H1 (cell line): ENCODE data around the gene BCAS3.

Source experiments
- CEBPB ChIP-seq: IDR thresholded peaks from 2 replicates; pipeline ENCODE4 v1.6.1; 2012; ENCODE audit warnings: low read depth, low read length
- EP300 ChIP-seq, 2 experiments: IDR thresholded peaks; 1 replicate in 1 of 2; 2 replicates in 1 of 2; pipeline ENCODE4 v1.6.1; 2011 to 2012; ENCODE audit warnings: low read depth in 2 of 2, low read length in 2 of 2, mild to moderate bottlenecking in 2 of 2, borderline replicate concordance in 1 of 2, inconsistent platforms in 1 of 2, moderate library complexity in 1 of 2
- JUN ChIP-seq: IDR thresholded peaks from 2 replicates; pipeline ENCODE4 v1.6.1; 2011; ENCODE audit warnings: low read depth, mild to moderate bottlenecking, improper control_type of control experiment, low read length
- MAX ChIP-seq: IDR thresholded peaks from 2 replicates; pipeline ENCODE4 v1.6.1; 2012; ENCODE audit warnings: inconsistent platforms
- POLR2AphosphoS5 ChIP-seq: IDR thresholded peaks from 2 replicates; pipeline ENCODE4 v1.6.1; 2011; ENCODE audit warnings: low read depth, low read length
- RFX5 ChIP-seq: IDR thresholded peaks from 2 replicates; pipeline ENCODE4 v1.6.1; 2011; ENCODE audit warnings: low read depth, low read length, improper control_type of control experiment, borderline replicate concordance
- SP1 ChIP-seq: IDR thresholded peaks from 2 replicates; pipeline ENCODE4 v1.6.1; 2011; ENCODE audit warnings: low read depth, low read length
- TAF1 ChIP-seq: IDR thresholded peaks from 2 replicates; pipeline ENCODE4 v1.6.1; 2011; ENCODE audit warnings: mild to moderate bottlenecking, low read depth, low read length
- YY1 ChIP-seq: IDR thresholded peaks from 2 replicates; pipeline ENCODE4 v1.6.1; 2011; ENCODE audit warnings: low read depth, mild to moderate bottlenecking, low read length
- TF ChIP-seq, protein P1 (sequence below), 3 experiments: IDR thresholded peaks; 1 replicate in 2 of 3; 2 replicates in 1 of 3; pipeline versions ENCODE4 v1.5.1 to v1.6.1; 2011; ENCODE audit warnings: low read length in 3 of 3, mild to moderate bottlenecking in 3 of 3, inconsistent platforms in 2 of 3, low read depth in 1 of 3, moderate library complexity in 1 of 3; ENCODE audit not compliant: insufficient read depth in 1 of 3; ENCODE audit errors: control extremely low read depth in 1 of 3

DNA sequence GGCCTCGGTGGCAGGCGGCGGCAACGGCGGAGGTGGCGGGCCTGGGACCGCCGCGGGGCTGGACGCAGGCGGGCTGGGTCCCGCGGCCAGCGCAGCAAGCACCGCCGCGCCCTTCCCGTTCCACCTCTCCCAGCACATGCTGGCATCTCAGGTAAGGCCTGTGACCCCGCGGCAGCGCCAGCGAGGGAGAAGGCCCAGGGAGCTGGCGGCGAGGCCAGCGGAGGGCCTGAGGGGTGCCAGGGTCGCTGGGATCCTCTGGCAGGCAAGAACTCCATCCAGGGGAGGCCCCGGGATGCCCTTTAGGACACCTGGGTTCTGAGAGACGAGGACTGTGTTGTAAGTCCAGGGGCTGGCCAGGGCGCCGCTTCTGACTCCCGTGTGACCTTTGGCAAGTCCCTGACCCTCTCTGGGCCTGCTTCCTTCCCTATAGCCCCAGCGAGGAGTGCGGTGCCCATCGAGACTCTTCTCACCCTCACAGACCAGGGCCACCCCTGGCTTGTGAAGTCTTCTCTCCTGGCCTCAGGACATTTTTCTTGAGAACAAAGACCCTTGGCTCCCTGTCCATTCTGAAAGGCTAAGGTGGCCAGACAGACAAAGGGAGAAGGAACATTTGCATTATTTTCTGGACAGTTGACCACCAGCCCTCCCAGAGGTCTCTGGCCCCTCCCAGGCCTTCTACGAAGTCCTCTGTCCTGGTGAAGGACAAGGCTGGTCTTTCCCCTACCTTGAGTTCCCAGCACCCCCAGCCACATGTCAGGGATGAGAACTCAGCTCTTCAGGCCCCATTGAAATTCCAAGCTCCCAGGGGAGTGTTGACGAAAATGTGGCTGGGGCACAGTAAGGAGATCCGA is 728.3 kb downstream of the BCAS3 start:
- TF ChIP-seq CEBPB (no peak), MAX (no peak), YY1 (no peak), POLR2AphosphoS5 (no peak), EP300 (IDR thresholded peaks at IDR 0.05; ENCODE audit: borderline replicate concordance in 1 of 2, low read depth in 2 of 2, low read length in 2 of 2) (no peak), RFX5 (no peak), JUN (no peak), TAF1 (no peak), SP1 (no peak)
- TF ChIP-seq, protein P1, sequence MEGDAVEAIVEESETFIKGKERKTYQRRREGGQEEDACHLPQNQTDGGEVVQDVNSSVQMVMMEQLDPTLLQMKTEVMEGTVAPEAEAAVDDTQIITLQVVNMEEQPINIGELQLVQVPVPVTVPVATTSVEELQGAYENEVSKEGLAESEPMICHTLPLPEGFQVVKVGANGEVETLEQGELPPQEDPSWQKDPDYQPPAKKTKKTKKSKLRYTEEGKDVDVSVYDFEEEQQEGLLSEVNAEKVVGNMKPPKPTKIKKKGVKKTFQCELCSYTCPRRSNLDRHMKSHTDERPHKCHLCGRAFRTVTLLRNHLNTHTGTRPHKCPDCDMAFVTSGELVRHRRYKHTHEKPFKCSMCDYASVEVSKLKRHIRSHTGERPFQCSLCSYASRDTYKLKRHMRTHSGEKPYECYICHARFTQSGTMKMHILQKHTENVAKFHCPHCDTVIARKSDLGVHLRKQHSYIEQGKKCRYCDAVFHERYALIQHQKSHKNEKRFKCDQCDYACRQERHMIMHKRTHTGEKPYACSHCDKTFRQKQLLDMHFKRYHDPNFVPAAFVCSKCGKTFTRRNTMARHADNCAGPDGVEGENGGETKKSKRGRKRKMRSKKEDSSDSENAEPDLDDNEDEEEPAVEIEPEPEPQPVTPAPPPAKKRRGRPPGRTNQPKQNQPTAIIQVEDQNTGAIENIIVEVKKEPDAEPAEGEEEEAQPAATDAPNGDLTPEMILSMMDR (IDR thresholded peaks at IDR 0.05; ENCODE audit: control extremely low read depth in 1 of 3, insufficient read depth in 1 of 3, low read depth in 1 of 3, low read length in 3 of 3): no peak
